Brain microvascular endothelial cell (primary cell): Measurements from ENCODE around the gene GBA2.
A peak's percentile ranks its signal among the peaks of the same experiment; 100 is the strongest.

Experiments used
- DNase-seq: peaks from one replicate; pipeline ENCODE4 v3.0.0-alpha.2; 2020
- H3K27ac ChIP-seq: fragments of 250-450 bp; sonication (Bioruptor Pico); 2 replicates; pipeline ENCODE4 v1.5.1; 2020; ENCODE audit warnings: mild to moderate bottlenecking, moderate library complexity
- H3K27me3 ChIP-seq: fragments of 250-450 bp; sonication (Bioruptor Pico); replicated peaks from 2 replicates; pipeline ENCODE4 v1.5.1; 2020; ENCODE audit warnings: mild to moderate bottlenecking
- H3K36me3 ChIP-seq: fragments of 250-450 bp; sonication (Bioruptor Pico); replicated peaks from 2 replicates; pipeline ENCODE4 v1.5.1; 2020; ENCODE audit warnings: mild to moderate bottlenecking
- H3K4me3 ChIP-seq: 2 replicates; pipeline ENCODE4 v1.5.1; 2011; ENCODE audit warnings: low read depth, mild to moderate bottlenecking, control low read depth, low read length, moderate library complexity
- CTCF ChIP-seq: IDR thresholded peaks from 2 replicates; pipeline ENCODE4 v1.5.1; 2011; ENCODE audit warnings: low read depth, mild to moderate bottlenecking, moderate library complexity, low read length, control low read depth, inconsistent platforms; ENCODE audit errors: missing control alignments
- in situ Hi-C: cut with HindIII; loops from 2 replicates; pipeline ENCODE4 v1.10.0; 2017; ENCODE audit warnings: low sequenced_read_pairs, low pct_ligation_motif_present

Gene GBA2

GRCh38 chr9:35750256-35750531 is 1.2 kb upstream of the GBA2 start:
- Histone ChIP-seq H3K27me3 (no peaks in the 10 kb centered on the region), H3K4me3 (peak overlapping the region; percentile 85), H3K36me3 (peaks cover 27% of the 10 kb centered on the region), H3K27ac (no peak overlapping the region)
- in situ Hi-C loops = no loop called here
- DNase-seq = no peak
- no peak for TF ChIP-seq CTCF

- DNase-seq = no peak
- H3K27ac ChIP-seq = peak overlapping the region; percentile 81
- in situ Hi-C loops = no loop called here
- peak overlapping the region; percentile 85 for H3K4me3 ChIP-seq
- no peaks in the 10 kb centered on the region for H3K27me3 ChIP-seq
- TF ChIP-seq CTCF = no peak
- peaks cover 27% of the 10 kb centered on the region for H3K36me3 ChIP-seq
Observed at GRCh38 chr9:35749515-35750255, 657 bp upstream of the GBA2 start.

DNA sequence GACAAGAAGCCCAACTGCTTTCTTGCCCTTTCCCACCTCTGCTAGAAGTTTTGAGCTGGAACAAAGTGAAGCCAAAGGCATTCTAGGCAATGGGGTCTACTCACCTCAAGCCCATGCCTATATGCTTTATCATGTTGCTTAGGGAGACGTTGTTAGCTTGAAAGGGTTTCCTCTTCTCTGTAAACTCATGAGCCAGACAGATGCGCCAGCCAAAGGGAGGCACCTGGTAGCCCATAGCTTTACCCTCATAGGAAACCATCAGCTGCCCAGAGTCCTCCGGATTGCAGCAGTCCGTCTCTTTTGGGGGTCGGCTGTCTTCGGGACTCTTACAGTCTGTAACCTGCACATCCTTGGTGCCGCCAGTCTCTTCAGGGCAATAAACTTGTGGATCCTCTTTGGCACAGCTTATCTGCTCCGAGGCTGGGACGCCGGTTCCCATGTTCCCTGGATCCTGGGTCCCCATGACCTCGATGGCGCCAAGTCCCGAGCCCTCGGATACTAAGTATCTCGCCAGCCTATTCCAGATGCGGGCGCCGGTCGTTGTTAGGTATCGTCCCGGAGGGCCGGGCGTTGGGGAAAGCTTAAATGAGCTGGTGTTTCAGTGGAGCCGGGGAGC is 678 bp downstream of the GBA2 start:
- no peaks in the 10 kb centered on the region for H3K27me3 ChIP-seq
- in situ Hi-C loops = no loop called here
- TF ChIP-seq CTCF = no peak
- DNase-seq = no peak
- peak overlapping the region; percentile 85 for H3K4me3 ChIP-seq
- peaks cover 30% of the 10 kb centered on the region for H3K36me3 ChIP-seq
- H3K27ac ChIP-seq = peak overlapping the region; percentile 81

- no peak for DNase-seq
- Histone ChIP-seq H3K27me3 (no peaks in the 10 kb centered on the region), H3K4me3 (peak overlapping the region; percentile 85), H3K36me3 (peaks cover 28% of the 10 kb centered on the region), H3K27ac (no peak overlapping the region)
- no peak for TF ChIP-seq CTCF
- in situ Hi-C loops = no loop called here
Observed at GRCh38 chr9:35746583-35746982, 2.4 kb downstream of the GBA2 start.

DNA sequence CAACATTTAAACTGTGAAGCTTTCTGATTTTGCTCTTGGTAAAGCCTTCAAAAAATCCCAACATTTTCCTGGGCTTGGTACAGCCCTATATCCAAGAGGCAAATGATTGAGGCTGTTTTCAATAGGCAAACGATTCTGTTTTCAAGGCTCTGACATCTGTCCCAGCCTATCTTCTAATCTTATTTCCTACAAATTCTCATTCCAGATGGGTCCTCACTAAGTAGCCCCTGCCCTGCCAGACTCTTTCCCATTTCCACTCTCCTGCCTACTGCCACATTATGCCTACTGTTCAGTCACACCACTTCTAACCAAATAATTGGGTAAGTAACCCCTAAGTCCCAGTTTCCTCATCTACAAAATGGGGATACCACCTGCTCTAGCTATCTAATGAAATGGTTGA is 3.5 kb downstream of the GBA2 start:
- TF ChIP-seq CTCF = no peak
- in situ Hi-C loops = no loop called here
- H3K27me3 ChIP-seq = no peaks in the 10 kb centered on the region
- DNase-seq = no peak
- peaks cover 27% of the 10 kb centered on the region for H3K36me3 ChIP-seq
- H3K4me3 ChIP-seq = no peak overlapping the region
- H3K27ac ChIP-seq = no peak overlapping the region

DNA sequence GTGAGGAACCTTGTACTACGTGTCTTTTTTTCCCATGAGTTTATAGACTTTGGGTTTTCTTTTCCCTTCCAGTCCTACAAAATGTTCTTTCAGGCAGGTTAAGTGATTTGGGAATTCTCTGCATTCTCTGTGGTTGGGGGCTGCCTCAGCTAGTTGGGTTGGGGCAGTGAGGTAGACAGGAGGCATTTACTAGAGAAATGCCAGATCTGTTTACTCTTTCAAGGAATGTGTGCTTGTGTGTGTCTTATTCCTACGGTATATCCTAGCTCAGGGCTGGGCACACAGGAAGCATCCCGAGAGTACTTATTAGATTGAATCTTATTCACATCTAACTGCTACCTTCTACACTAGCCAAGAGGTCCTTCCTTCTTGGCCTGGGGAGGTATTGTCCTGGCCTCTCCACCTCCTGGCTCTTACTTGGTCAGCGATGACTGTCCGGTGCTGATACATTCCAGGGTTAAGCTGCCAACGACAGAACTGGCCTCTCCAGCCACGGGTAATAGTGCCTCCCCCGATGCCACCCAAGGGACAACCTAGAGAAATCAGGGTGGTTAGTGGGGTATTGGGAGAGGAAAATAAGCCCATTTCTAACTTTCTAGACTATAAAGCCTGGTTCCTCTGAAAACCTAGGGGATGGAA is 5.0 kb downstream of the GBA2 start:
- H3K27ac ChIP-seq = no peak overlapping the region
- H3K4me3 ChIP-seq = no peak overlapping the region
- TF ChIP-seq CTCF = no peak
- DNase-seq = no peak
- peaks cover 42% of the 10 kb centered on the region for H3K36me3 ChIP-seq
- in situ Hi-C loops = no loop called here
- H3K27me3 ChIP-seq = no peaks in the 10 kb centered on the region
